HG03064 (cell line): ENCODE data around the gene NKD1.

Experiments
- ATAC-seq: cut with Tn5 transposase; IDR thresholded peaks from one replicate; pipeline ENCODE4 v1.9.1; 2021; ENCODE audit warnings: low read depth; ENCODE audit not compliant: unreplicated experiment

The NKD1 gene

GRCh38 chr16:50622643-50623369 lies 74.6 kb downstream of the NKD1 start:
- ATAC-seq = no peak

DNA sequence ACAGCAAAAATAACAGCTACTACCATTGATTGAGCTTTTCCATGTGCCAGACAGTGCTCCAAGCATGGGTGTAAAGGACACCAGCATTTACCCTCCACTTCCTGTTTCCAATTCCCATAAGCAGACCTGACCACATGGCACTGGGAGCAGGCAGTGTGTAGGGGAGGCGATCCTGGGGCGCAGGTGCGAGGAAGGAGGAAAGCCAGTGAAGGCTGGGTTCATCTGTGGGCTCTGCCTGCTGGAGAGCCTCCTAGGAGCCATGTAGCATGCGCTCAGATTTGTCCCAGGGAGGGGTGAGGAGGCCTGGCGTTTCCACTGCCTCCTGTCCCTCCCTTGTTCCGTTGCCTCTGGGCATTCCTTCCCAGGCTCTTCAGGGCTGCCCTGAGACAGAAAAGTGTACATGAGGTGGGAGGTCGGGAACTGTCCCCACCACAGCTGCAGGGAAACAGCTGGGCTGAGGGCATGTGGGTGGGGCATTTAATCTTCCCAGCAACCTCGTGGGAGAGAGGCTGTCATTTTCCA lies 76.3 kb downstream of the NKD1 start:
- ATAC-seq = no peak

- ATAC-seq = no peak
Measured at GRCh38 chr16:50625374-50625773, 77.2 kb downstream of the NKD1 start.

GRCh38 chr16:50626868-50627267 lies 78.7 kb downstream of the NKD1 start:
- no peak for ATAC-seq

DNA sequence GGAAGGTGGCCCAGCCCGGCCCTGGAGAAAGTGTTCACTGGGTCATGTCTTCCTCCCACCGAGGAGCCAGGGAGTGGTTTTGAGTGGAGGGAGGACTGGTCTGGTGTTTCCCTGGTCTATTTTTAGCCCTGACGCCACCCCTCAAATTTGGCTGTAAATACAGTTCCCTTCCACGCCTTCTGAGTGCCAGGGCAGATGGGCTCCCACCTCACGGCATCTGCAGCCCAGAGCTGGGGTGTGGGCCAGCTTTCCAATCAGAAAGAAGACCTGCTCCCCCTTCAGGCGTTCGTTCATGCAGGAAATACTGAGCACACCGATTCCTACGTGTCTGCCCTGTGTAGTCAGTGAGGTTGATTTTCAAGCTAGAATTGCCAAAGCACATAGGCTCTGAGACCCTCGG lies 79.2 kb downstream of the NKD1 start:
- no peak for ATAC-seq

GRCh38 chr16:50628156-50628802 lies 80.1 kb downstream of the NKD1 start:
- no peak for ATAC-seq

- ATAC-seq = no peak
Measured at GRCh38 chr16:50629334-50629733, 81.1 kb downstream of the NKD1 start.

- no peak for ATAC-seq
Measured at GRCh38 chr16:50630394-50631020, 82.3 kb downstream of the NKD1 start.

DNA sequence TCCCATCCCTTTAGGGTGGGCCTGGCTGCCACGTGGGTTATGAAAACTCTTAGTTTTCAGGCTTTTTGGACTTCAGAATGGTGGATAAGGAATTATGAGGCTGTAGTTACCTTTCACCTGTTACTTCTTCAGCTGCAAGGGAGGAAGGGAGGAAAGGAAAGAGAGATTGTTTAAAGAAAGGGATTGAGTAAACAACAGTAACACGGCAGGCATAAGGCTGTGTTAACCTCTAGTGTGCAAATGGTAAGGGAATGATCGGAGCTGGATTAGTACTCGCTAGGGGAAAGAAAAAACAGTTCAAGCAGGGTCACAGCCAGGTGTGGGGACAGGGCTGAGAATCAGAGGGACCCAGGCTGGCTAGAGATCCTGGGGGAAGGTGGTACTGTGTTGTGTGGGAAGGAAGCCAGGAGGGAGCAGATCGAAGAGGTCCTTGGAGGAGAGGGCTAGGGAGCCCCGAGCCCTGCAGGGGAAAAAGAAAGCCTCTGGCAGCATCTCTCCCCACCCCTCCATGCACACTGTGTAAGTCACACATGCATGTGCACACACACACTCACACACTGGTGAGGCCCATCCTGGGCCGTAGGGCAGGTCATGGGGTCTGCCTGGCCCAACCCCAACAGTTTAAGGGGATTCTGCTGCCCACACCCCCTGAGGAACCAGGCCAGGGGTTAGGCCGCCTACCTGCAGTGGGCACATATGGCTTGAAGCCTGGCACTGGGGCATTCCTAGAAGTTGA lies 83.2 kb downstream of the NKD1 start:
- ATAC-seq = no peak

DNA sequence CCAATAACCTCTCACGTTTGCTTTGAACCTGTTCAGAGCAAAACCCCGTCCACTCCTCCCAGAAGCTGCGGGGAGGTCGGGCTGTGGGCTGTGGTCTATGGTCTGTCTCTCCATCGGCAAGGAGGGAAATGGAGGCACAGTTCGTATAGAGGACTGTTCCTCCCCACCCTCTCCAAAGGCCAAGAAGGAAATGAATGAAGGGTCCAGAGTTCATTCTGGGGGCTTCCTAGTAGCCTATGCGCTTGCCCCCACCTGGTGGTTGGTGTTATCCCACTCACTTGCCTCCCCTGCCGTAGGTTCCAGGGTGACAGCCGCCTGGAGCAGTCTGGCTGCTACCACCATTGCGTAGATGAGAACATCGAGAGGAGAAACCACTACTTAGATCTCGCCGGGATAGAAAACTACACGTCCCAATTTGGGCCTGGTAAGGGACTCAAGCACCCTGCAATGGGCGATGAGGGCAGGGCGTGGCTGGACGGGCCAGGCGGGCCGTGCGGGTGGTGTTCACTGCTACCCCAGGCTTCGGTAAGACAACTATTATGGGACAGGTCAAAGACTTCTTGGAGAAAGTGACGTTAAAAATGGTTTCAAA lies 83.9 kb downstream of the NKD1 start:
- no peak for ATAC-seq

- no peak for ATAC-seq
Measured at GRCh38 chr16:50632927-50633800, 85.0 kb downstream of the NKD1 start.

- ATAC-seq = no peak
Measured at GRCh38 chr16:50634090-50634489, 85.9 kb downstream of the NKD1 start.

GRCh38 chr16:50634947-50635346 lies 86.8 kb downstream of the NKD1 start:
- no peak for ATAC-seq

DNA sequence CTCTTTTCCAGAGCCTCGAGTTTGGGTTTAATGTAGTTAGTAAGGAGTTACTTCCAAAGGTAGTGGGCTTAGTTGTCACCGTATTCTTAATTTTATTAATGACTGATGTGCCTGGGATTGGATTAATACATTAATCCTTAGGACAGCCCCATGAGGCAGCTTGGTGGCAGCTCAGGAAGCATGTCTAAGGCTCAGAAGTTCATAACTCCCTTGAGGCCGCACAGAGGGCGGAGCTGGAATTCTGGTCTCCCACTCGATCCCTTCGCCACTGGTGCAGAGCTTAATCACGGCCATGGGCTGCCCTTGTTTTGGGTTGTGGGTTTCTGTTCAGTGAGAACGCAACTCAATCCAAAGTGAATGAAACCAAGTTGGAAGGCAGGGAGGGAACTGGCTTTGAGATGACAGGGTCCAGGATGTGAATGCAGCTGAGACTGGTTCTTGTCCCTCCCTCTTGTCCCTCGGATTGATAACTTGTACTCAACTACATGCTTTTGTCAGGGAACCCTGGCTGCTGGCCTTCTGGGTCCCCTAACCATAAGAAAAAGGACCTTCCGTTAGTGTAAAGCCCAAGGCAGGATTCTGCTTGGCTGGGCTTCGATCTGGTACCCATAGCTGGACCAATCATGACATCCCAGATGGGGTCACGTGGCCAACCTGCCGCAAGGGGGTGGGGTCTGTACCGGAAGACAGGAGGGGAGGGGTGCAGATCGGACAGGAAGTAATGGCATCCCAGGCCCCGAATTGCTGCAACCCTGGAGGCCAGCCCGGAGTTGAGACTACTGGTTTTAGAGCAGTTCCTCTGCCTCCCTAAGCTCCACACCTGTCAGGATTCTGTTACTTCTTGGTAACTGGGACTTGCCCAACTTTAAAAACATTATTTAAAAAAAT lies 87.6 kb downstream of the NKD1 start:
- no peak for ATAC-seq

- no peak for ATAC-seq
Measured at GRCh38 chr16:50636753-50637374, 88.7 kb downstream of the NKD1 start.

- no peak for ATAC-seq
Measured at GRCh38 chr16:50637716-50638602, 89.8 kb downstream of the NKD1 start.
